HCT116 (cell line): ENCODE results near the gene CRTC3.

ENCODE experiments used
- CTCF ChIP-seq, 3 experiments: fragments of 200-600 bp in 1 of 3; sonication (generic) in 1 of 3; IDR thresholded peaks in 2 of 3; conservative IDR thresholded peaks in 1 of 3; 2 replicates each; pipeline ENCODE4 v1.5.1; 2012 to 2017; ENCODE audit warnings: low read depth in 2 of 3, low read length in 2 of 3, antibody characterized with exemption in 1 of 3, borderline replicate concordance in 1 of 3, control low read depth in 1 of 3, mild to moderate bottlenecking in 1 of 3, mixed read lengths in 1 of 3, mixed run types in 1 of 3, moderate library complexity in 1 of 3; ENCODE audit not compliant: insufficient read depth in 1 of 3
- EZH2 ChIP-seq: fragments of 200-600 bp; sonication (generic); IDR thresholded peaks from 2 replicates; pipeline ENCODE4 v1.6.1; 2017; ENCODE audit warnings: antibody characterized with exemption, mixed run types
- EZH2phosphoT487 ChIP-seq: fragments of 200-600 bp; IDR thresholded peaks from 2 replicates; pipeline ENCODE4 v1.6.1; 2018; ENCODE audit warnings: antibody characterized with exemption, borderline replicate concordance
- FOSL1 ChIP-seq: IDR thresholded peaks from 2 replicates; pipeline ENCODE4 v1.6.1; 2012; ENCODE audit warnings: low read depth
- JUND ChIP-seq: IDR thresholded peaks from 2 replicates; pipeline ENCODE4 v1.6.1; 2012
- POLR2A ChIP-seq: IDR thresholded peaks from 2 replicates; pipeline ENCODE4 v1.7.0; 2011; ENCODE audit warnings: borderline replicate concordance; ENCODE audit not compliant: insufficient read depth, insufficient read length; ENCODE audit errors: extremely low read depth
- POLR2AphosphoS5 ChIP-seq: IDR thresholded peaks from 2 replicates; pipeline ENCODE4 v1.6.1; 2011; ENCODE audit warnings: mild to moderate bottlenecking, low read depth, low read length, moderate library complexity
- SP1 ChIP-seq: IDR thresholded peaks from 2 replicates; pipeline ENCODE4 v1.6.1; 2012; ENCODE audit warnings: low read depth
- SRF ChIP-seq: IDR thresholded peaks from 2 replicates; pipeline ENCODE4 v1.6.1; 2012; ENCODE audit warnings: low read depth
- TCF7L2 ChIP-seq: IDR thresholded peaks from 2 replicates; pipeline ENCODE4 v1.7.0; 2011; ENCODE audit warnings: borderline replicate concordance, inconsistent platforms; ENCODE audit not compliant: insufficient read depth, insufficient read length; ENCODE audit errors: extremely low read depth
- YY1 ChIP-seq: IDR thresholded peaks from 2 replicates; pipeline ENCODE4 v1.6.1; 2011; ENCODE audit warnings: low read length, low read depth, moderate library complexity, mild to moderate bottlenecking; ENCODE audit not compliant: insufficient replicate concordance; ENCODE audit errors: extremely low read depth
- ZFX ChIP-seq: fragments of 450-650 bp; IDR thresholded peaks from 2 replicates; pipeline ENCODE4 v1.6.1; 2017
- TF ChIP-seq, protein P1 (sequence below): IDR thresholded peaks from 2 replicates; pipeline ENCODE4 v1.6.1; 2011; ENCODE audit warnings: mild to moderate bottlenecking, low read length, moderate library complexity; ENCODE audit not compliant: insufficient replicate concordance; ENCODE audit errors: extremely low read depth

GRCh38 chr15:90641581-90642463 lies 112.1 kb downstream of the CRTC3 start:
- TF ChIP-seq POLR2A (no peak), EZH2 (no peak), CTCF (IDR thresholded peaks at IDR 0.05 in 2 of 3, conservative IDR thresholded peaks at IDR 0.05 in 1 of 3; ENCODE audit: borderline replicate concordance in 1 of 3, insufficient read depth in 1 of 3, low read depth in 2 of 3, low read length in 2 of 3) (no peak), ZFX (no peak), EZH2phosphoT487 (no peak), POLR2AphosphoS5 (no peak), SRF (no peak), JUND (no peak), FOSL1 (no peak), TCF7L2 (no peak), YY1 (no peak), SP1 (no peak)
- TF ChIP-seq, protein P1, sequence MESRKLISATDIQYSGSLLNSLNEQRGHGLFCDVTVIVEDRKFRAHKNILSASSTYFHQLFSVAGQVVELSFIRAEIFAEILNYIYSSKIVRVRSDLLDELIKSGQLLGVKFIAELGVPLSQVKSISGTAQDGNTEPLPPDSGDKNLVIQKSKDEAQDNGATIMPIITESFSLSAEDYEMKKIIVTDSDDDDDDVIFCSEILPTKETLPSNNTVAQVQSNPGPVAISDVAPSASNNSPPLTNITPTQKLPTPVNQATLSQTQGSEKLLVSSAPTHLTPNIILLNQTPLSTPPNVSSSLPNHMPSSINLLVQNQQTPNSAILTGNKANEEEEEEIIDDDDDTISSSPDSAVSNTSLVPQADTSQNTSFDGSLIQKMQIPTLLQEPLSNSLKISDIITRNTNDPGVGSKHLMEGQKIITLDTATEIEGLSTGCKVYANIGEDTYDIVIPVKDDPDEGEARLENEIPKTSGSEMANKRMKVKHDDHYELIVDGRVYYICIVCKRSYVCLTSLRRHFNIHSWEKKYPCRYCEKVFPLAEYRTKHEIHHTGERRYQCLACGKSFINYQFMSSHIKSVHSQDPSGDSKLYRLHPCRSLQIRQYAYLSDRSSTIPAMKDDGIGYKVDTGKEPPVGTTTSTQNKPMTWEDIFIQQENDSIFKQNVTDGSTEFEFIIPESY = no peak
